HCT116 (cell line): ENCODE data around the gene CLSTN1. TPM values are rescaled to one million over a fixed set of nuclear protein-coding genes. Genes with fewer than 3 reads are reported as not detected.

Source experiments
- ATAC-seq: fragments of 200-7000 bp; cut with Tn5 transposase; 2 replicates; pipeline ENCODE4 v1.9.1; 2020; ENCODE audit warnings: mild to moderate bottlenecking, moderate library complexity
- BruUV-seq: library from RNA; stranded (reverse); fragments of 400-500 nt; replicated peaks from 2 replicates; lab custom pipeline; 2021; lab: Mats Ljungman, UMichigan
- CTCF ChIA-PET: fragments of 300-600 bp; sonication (Branson Sonifier 250); formaldehyde crosslinking; loops from one replicate; lab custom pipeline; 2021; ENCODE audit warnings: antibody characterized with exemption; lab: Charles Lee
- POLR2A ChIA-PET: fragments of 300-600, 350-600 bp; sonication (Branson Sonifier 250); formaldehyde crosslinking; loops from one replicate; lab custom pipeline; 2021; ENCODE audit warnings: antibody characterized with exemption; lab: Charles Lee
- RAD21 ChIA-PET, 2 experiments: fragments of 300-600 bp; sonication (Branson Sonifier 250); formaldehyde crosslinking; loops; one replicate each; lab custom pipeline; 2023; ENCODE audit warnings: low total read pairs in 2 of 2; ENCODE audit not compliant: uncharacterized antibody in 2 of 2, unreplicated experiment in 2 of 2, low non-redundant PET in 1 of 2; lab: Charles Lee
- DNase-seq: peaks from one replicate; pipeline ENCODE4 v3.0.0-alpha.2; 2010; ENCODE audit warnings: low read depth, low spot score
- H2AFZ ChIP-seq: fragments of 200-600 bp; shearing (Covaris generic), sonication (generic); 2 replicates; pipeline ENCODE4 v1.6.1; 2017; ENCODE audit warnings: low read depth, mixed run types, mixed read lengths, antibody characterized with exemption, low read length; ENCODE audit not compliant: poor library complexity, severe bottlenecking
- H3K27ac ChIP-seq: 2 replicates; pipeline ENCODE4 v1.5.1; 2012; ENCODE audit warnings: low read depth, low read length
- H3K27me3 ChIP-seq: fragments of 200-600 bp; sonication (generic); 2 replicates; pipeline ENCODE4 v1.6.1; 2016; ENCODE audit warnings: mixed run types, low read length, mixed read lengths; ENCODE audit not compliant: insufficient read depth
- H3K36me3 ChIP-seq, 2 experiments: fragments of 200-500 bp in 1 of 2; fragments of 200-600 bp in 1 of 2; sonication (Bioruptor generic) in 1 of 2; sonication (generic) in 1 of 2; 2 replicates each; pipeline versions ENCODE4 v1.5.1 to v1.6.1; 2014 to 2016; ENCODE audit warnings: low read length in 2 of 2, inconsistent platforms in 1 of 2, mixed read lengths in 1 of 2, mixed run types in 1 of 2; ENCODE audit not compliant: insufficient read depth in 2 of 2, control insufficient read depth in 1 of 2
- H3K4me1 ChIP-seq, 2 experiments: fragments of 200-600 bp in 1 of 2; sonication (generic) in 1 of 2; 2 replicates each; pipeline versions ENCODE4 v1.5.1 to v1.6.1; 2012 to 2017; ENCODE audit warnings: low read length in 2 of 2, inconsistent platforms in 1 of 2, mild to moderate bottlenecking in 1 of 2, mixed read lengths in 1 of 2, mixed run types in 1 of 2, moderate library complexity in 1 of 2; ENCODE audit not compliant: insufficient read depth in 2 of 2, control insufficient read depth in 1 of 2
- H3K4me2 ChIP-seq: fragments of 200-600 bp; sonication (generic); 2 replicates; pipeline ENCODE4 v1.6.1; 2017; ENCODE audit warnings: mixed run types, low read length, mixed read lengths
- H3K4me3 ChIP-seq, 2 experiments: fragments of 200-600 bp in 1 of 2; sonication (generic) in 1 of 2; replicated peaks in 1 of 2; 2 replicates each; pipeline ENCODE4 v1.5.1; 2011 to 2016; ENCODE audit warnings: low read length in 2 of 2, control low read depth in 1 of 2, low read depth in 1 of 2, mild to moderate bottlenecking in 1 of 2, mixed read lengths in 1 of 2, mixed run types in 1 of 2
- H3K79me2 ChIP-seq: fragments of 200-600 bp; sonication (generic); 2 replicates; pipeline ENCODE4 v1.6.1; 2017; ENCODE audit warnings: mild to moderate bottlenecking, mixed run types, low read length, moderate library complexity, mixed read lengths; ENCODE audit not compliant: insufficient read depth
- H3K9ac ChIP-seq: fragments of 200-600 bp; sonication (generic); 2 replicates; pipeline ENCODE4 v1.6.1; 2016; ENCODE audit warnings: low read length, mixed read lengths
- H3K9me2 ChIP-seq: fragments of 200-600 bp; sonication (generic), shearing (Covaris generic); 2 replicates; pipeline ENCODE4 v1.6.1; 2017; ENCODE audit warnings: mixed run types, mild to moderate bottlenecking, moderate library complexity; ENCODE audit not compliant: insufficient read depth
- H3K9me3 ChIP-seq, 2 experiments: fragments of 200-500 bp in 1 of 2; fragments of 200-600 bp in 1 of 2; sonication (Bioruptor generic) in 1 of 2; sonication (generic) in 1 of 2; 2 replicates each; pipeline ENCODE4 v1.6.1; 2014 to 2017; ENCODE audit warnings: low read length in 2 of 2, mixed read lengths in 2 of 2, inconsistent platforms in 1 of 2, low read depth in 1 of 2, mild to moderate bottlenecking in 1 of 2, mixed run types in 1 of 2, moderate library complexity in 1 of 2; ENCODE audit not compliant: control insufficient read depth in 1 of 2, insufficient read depth in 1 of 2
- H4K20me1 ChIP-seq: fragments of 200-600 bp; sonication (generic), shearing (Covaris generic); 2 replicates; pipeline ENCODE4 v1.6.1; 2017; ENCODE audit warnings: mixed run types, mild to moderate bottlenecking, moderate library complexity; ENCODE audit not compliant: insufficient read depth
- ATF3 ChIP-seq: IDR thresholded peaks from 2 replicates; pipeline ENCODE4 v1.6.1; 2012
- CBX3 ChIP-seq: IDR thresholded peaks from 2 replicates; pipeline ENCODE4 v1.6.1; 2012; ENCODE audit warnings: low read depth
- CTCF ChIP-seq, 3 experiments: fragments of 200-600 bp in 1 of 3; sonication (generic) in 1 of 3; IDR thresholded peaks in 2 of 3; conservative IDR thresholded peaks in 1 of 3; 2 replicates each; pipeline ENCODE4 v1.5.1; 2012 to 2017; ENCODE audit warnings: low read depth in 2 of 3, low read length in 2 of 3, antibody characterized with exemption in 1 of 3, borderline replicate concordance in 1 of 3, control low read depth in 1 of 3, mild to moderate bottlenecking in 1 of 3, mixed read lengths in 1 of 3, mixed run types in 1 of 3, moderate library complexity in 1 of 3; ENCODE audit not compliant: insufficient read depth in 1 of 3
- ELF1 ChIP-seq: IDR thresholded peaks from 2 replicates; pipeline ENCODE4 v1.6.1; 2012; ENCODE audit warnings: low read depth, borderline replicate concordance
- POLR2A ChIP-seq: IDR thresholded peaks from 2 replicates; pipeline ENCODE4 v1.7.0; 2011; ENCODE audit warnings: borderline replicate concordance; ENCODE audit not compliant: insufficient read depth, insufficient read length; ENCODE audit errors: extremely low read depth
- SIN3A ChIP-seq: IDR thresholded peaks from 2 replicates; pipeline ENCODE4 v1.6.1; 2012; ENCODE audit warnings: low read depth
- SP1 ChIP-seq: IDR thresholded peaks from 2 replicates; pipeline ENCODE4 v1.6.1; 2012; ENCODE audit warnings: low read depth
- TCF7L2 ChIP-seq: IDR thresholded peaks from 2 replicates; pipeline ENCODE4 v1.7.0; 2011; ENCODE audit warnings: borderline replicate concordance, inconsistent platforms; ENCODE audit not compliant: insufficient read depth, insufficient read length; ENCODE audit errors: extremely low read depth
- ZFX ChIP-seq: fragments of 450-650 bp; IDR thresholded peaks from 2 replicates; pipeline ENCODE4 v1.6.1; 2017
- intact Hi-C: fragments of 100-400 bp; cut with micrococcal nuclease; formaldehyde crosslinking; loops from 2 replicates; pipeline ENCODE4 v1.10.0; 2022
- total RNA-seq: library from RNA; stranded (reverse); gene quantifications from one replicate; pipeline ENCODE4 v1.2.1, GENCODE V29; 2021; ENCODE audit not compliant: unreplicated experiment

CLSTN1 gene
- total RNA-seq, 1 experiment from 2014 or later: 113 TPM

- no peaks in the 10 kb centered on the region for H3K27me3 ChIP-seq
- H3K9ac ChIP-seq: no peak overlapping the region
- H3K4me2 ChIP-seq: no peak overlapping the region
- DNase-seq (no peak), ATAC-seq (no peak)
- H3K79me2 ChIP-seq: peaks cover 43% of the 10 kb centered on the region; the same call in 1 of the 2 replicates
- no peaks in the 10 kb centered on the region; a peak in 1 of 4 replicates for H3K36me3 ChIP-seq
- CTCF ChIA-PET: no interaction called here
- H3K9me2 ChIP-seq: no peaks in the 10 kb centered on the region
- H2AFZ ChIP-seq: no peak overlapping the region
- H3K27ac ChIP-seq: no peak overlapping the region
- peaks cover 4% of the 10 kb centered on the region; the same call in 1 of the 2 replicates for H4K20me1 ChIP-seq
- POLR2A ChIA-PET: no interaction called here
- no peak overlapping the region for H3K4me3 ChIP-seq
- no TSS peak for BruUV-seq
- H3K4me1 ChIP-seq: peaks cover 0 to 7% of the 10 kb centered on the region in 2 experiments; a peak in 1 of 4 replicates
- H3K9me3 ChIP-seq: no peaks in the 10 kb centered on the region
- intact Hi-C loops: no loop called here
- RAD21 ChIA-PET: no interaction called here
- no peak for TF ChIP-seq SP1
- no peak for TF ChIP-seq ATF3
- no peak for TF ChIP-seq ELF1
- TF ChIP-seq CBX3: no peak
- no peak for TF ChIP-seq POLR2A
- no peak for TF ChIP-seq ZFX
- no peak for TF ChIP-seq CTCF (IDR thresholded peaks at IDR 0.05 in 2 of 3, conservative IDR thresholded peaks at IDR 0.05 in 1 of 3; ENCODE audit: borderline replicate concordance in 1 of 3, insufficient read depth in 1 of 3, low read depth in 2 of 3, low read length in 2 of 3)
- no peak for TF ChIP-seq TCF7L2
- no peak for TF ChIP-seq SIN3A
- TF ChIP-seq, all 23 proteins: peak for 0
Measured at GRCh38 chr1:9758559-9759121, 65.1 kb downstream of the CLSTN1 start.
